ENCODE measurements around the gene ADAR.
A peak's percentile ranks its signal among the peaks of the same experiment; 100 is the strongest.

The ADAR gene

DNA sequence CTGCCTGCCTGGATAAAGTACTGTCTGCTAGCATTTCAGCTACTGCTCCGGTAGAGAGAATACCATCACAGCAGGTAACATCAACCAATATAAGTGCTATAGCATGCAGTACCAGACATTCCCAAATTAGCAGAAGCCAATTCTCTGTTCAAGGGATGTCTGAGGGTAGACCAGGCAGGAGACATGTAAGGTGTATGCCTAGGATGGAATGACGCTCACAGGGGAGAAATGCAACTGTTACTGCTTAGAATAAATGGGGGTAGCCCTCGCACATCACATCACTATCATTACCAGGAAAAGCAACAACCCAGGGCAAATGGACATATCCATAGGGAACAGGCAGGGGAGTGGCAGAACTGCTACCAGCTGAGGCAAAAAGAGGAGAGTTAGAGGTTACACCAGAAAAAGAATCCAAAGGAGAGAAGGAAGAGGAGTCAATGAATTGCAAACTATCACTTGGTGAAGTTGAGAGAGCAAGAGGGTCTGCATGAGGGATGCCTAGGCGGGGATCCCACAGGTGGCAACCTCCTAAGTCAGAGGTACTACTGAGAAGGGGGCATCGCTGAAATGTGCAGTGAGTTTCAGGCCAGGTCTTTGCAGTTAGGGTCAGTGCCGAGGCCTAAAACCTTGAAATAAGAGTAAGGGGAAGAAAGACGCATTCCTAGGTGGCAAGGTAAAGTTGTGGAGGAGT is 50.6 kb downstream of the ADAR start:
- no peak for DNase-seq

- no peak for DNase-seq
Measured at GRCh38 chr1:154556422-154556821, 51.6 kb downstream of the ADAR start.

- no peak for DNase-seq
Measured at GRCh38 chr1:154553056-154554030, 54.6 kb downstream of the ADAR start.

DNA sequence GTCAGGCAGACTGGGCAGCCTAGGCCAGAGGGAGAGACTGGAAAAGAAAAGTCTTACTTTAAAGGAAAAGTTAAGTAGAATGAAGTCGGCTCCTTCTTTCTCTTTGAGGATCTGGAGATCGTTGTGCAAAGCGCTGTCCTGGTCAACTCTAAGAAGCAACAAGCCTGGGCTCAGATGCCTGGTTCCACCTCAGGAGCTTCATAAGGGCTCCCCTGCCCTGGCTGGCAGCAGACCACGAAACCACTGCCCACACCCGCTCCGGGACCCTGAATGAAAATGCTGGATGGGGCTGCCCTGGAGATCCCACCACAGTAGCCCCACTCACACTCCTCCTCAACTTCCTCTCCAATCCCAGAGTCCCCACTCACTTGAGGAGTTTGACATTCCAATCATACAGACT is 56.0 kb downstream of the ADAR start:
- no peak for DNase-seq

DNA sequence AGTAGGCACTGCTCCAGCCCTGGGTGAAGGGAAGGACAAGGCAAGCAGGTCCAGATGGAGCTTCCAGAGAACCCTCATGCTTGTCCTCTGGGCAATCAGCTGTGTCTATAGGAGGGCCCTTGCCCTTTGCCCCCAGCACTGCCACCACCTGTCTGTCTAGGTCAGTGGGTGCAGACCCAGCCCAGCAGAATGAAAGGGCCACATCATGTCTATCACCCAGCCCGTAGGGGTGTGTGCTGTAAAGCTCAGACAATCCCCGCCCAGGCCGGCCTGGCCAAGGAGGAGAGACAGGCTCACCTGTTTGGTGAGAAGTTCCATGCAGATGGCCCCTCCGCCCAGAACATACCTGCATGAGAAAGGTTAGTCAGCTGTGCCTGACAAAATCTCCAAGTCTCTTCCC is 56.5 kb downstream of the ADAR start:
- DNase-seq, result no peak

- no peak for DNase-seq
Measured at GRCh38 chr1:154550657-154551056, 57.3 kb downstream of the ADAR start.

DNA sequence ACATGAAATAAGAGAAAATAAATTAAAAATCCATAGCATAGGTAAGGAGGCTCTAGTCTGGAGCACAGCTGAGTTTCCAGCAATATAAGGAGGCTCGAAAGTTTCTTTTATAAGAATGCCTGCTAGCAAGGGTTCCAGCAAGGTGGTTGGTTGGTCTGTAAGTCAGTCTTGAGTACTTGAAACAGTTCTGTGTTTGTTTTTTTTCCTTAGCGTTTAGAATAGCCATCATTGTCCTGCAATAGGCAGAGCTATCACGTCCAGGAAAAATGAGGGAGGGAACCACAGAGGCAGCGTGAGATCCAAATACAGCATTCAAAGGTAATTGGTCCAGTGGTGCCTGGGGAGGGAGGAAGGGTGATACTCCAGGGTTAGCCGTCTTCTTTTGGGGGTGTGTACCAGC is 57.9 kb downstream of the ADAR start:
- no peak for DNase-seq

DNA sequence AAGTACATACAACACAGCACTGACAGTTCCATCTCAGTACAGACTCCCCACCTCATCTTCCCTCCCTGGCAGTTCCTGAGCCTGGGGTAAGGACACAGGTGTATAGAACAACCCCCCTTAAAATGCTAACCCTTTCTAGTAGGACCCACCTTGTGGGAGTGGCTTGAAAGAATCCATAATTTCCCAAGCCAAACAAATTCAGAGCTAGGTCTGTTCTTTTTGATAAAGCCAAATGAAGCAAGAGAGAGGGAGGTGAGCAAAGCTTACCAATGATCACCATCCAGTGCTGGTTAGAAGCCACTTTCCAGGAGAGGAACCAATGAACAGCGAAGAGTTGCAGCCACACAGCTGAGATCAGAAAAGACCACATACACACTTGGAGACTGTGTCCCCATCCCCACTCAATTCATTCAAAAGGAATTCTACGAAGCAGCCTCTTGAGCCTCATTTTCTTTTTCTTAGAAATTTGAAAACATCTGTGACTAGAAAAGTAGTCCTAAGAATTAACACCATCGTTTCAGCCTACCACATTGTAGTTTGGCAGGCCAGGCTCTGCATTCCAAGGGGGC is 58.7 kb downstream of the ADAR start:
- no peak for DNase-seq

DNA sequence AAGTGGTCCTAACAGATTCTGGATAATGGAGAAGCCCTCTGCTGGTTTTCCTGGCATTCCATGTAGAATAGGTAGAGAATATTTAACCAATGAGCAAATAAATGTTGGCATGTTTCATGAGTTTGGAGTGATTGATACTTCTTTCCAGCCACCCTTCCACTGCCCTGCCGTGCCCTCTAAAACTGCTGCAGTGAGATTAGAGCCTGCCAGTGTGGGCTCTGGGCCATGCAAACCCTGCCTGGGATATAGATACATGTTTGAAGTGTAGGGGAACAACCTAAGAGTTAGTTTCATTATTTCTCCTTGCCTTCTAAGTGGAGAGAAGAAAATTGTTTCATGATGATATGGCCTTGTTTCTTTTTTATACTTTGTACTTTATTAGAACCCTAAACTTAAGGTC is 60.0 kb downstream of the ADAR start:
- no peak for DNase-seq

DNA sequence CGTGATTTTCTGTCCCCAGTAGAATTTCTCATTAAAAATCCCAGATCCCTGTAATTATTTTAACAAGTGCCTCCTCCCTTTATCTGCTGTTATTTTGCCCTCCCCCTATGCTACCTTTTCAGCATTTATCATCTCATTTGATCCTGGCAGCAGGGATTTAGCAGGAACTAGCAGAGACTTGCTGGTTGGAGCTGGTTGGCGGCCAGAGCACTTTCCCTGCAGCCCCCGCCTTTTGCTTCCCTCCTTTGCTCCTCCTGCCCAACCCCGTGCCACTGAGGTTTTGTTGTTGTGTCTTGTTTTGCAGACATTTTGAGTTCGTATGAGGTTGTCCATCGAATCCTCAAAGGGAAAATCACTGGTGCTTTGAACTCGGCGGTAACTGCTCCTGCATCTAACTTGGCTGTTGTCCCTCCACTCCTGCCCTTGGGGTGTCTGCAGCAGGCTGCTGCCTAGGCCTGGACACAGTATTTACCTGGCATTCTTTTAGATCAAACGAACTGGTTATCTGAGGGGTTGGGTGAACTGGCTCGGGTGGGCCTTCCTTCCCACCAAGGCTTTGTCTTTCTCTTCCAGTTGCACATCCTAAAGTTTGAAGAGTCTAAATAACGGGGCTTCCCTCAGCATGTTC is 60.8 kb downstream of the ADAR start:
- DNase-seq, result no peak

- peak; percentile 55 for DNase-seq
Measured at GRCh38 chr1:154546264-154547063, 61.5 kb downstream of the ADAR start.

- DNase-seq, result no peak
Measured at GRCh38 chr1:154541231-154541630, 66.8 kb downstream of the ADAR start.

- no peak for DNase-seq
Measured at GRCh38 chr1:154539486-154540483, 68.2 kb downstream of the ADAR start.

DNA sequence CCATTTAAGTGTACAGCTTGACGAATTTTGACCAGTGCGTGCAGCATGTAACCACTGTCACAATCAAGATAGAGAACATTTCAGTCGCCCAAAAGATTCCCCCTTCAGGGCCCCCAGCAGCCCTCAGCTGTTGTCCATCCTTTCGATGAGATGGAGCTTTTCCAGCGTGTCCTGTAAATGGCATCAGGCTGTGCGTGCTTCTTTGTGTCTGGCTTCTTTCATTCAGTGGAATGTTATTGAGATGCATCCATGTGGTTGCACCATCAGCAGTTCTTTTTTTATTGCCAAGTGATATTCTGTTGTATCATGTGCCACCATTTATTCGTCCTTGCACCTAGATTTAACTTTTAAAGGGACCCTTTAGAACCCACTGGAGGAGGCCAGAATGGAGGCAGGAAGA is 71.4 kb downstream of the ADAR start:
- DNase-seq, result no peak

DNA sequence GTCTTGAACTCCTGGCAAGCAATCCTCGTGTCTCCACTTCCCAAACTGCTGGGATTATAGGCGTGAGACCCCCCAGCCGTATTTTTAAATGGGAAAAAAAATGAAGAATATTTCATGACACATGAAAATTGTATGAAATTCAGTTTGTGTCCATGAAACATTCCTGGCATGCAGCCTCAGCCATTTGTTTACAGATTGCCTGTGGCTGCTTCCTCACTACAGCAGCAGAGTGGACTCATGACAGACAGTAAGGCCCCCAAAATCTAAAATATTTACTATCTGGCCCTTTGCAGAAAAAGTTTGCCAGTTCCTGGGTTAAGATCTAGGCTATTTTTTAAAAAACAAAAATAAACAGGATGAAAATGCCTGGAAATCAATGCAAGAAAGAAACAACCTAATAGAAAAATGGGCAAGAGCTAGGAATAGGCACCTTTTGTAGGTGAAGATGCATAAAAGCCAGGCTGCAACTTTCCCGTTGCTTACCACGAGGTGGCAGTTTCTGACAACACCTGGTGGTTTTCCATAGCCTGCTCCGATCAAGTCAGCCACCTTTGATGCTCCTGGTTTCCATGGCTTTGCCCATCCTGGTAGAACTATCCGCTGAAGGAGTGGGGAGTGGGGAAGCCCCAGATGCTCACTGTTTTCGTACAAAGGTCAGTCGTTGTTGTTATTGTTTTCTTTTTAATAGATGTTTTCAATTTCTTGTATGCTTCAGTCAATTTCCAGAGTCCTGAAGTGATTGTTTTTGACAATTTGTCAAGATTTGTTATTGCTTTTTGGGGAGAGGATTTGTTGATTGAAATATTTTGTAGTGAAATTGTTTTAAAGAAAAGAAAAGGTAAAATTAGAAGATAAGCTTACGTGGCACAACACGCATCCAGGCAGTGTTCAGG is 73.8 kb downstream of the ADAR start:
- DNase-seq, result no peak
